Measurements from ENCODE around the gene PARN. TPM values are rescaled to one million over a fixed set of nuclear protein-coding genes. Genes with fewer than 3 reads are reported as not detected.
A peak's percentile ranks its signal among the peaks of the same experiment; 100 is the strongest.

Gene PARN
- total and polyA plus RNA-seq, 2 donors: 20.4 to 24.8 TPM

DNA sequence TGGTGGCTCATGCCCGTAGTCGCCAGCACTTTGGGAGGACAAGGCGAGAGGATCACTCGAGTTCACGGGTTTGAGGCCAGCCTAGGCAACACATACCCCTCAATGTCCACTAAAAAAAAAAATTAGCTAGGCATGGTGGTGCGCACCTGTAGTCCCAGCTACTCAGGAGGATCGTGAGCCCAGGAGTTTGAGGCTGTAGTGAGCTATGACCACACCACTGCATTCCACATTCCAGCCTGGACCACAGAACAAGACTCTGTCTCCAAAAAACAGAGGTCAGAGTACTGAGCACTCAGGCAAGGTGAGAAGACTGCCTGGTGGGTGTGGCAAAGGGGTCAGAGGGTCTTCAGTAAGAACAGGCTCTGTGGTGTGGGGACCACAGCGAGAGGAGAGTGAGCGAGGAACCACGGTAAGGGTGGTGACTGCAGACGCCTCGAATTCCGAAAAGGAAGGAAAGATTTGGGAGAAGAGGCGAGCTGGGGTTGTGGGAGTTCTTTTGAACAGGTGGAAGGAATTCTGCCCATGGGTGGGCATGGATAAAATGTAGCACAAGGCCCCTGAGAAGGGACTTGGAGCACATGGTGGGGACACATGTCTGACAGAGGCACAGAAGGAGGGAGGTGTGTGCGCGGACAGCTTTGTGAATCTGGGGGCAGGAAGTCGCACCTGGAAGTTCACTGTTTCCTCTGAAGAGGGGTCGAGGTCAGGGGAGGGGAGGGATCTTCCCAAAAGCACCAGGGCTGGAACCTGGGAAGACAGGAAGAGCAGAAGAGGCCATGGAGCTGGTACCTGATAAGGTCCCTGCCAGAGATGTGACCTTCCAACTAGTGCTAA is 134.6 kb downstream of the PARN start:
- H3K9me3 ChIP-seq (ENCODE audit: control insufficient read depth in 2 of 2, insufficient read depth in 1 of 2, low read length in 1 of 2): no peaks in the 10 kb centered on the region
- DNase-seq (ENCODE audit: low read depth in 6 of 9, low spot score in 9 of 9): no peak
- no peaks in the 10 kb centered on the region for H3K27me3 ChIP-seq (ENCODE audit: control insufficient read depth in 2 of 2, insufficient read depth in 1 of 2, low read length in 1 of 2)
- H3K4me3 ChIP-seq (ENCODE audit: low read length in 2 of 2): no peak overlapping the region
- WGBS: 92% methylated on average over 18 of the region's 18 CpGs
- no peak overlapping the region for H3K27ac ChIP-seq (ENCODE audit: low read depth in 1 of 2, low read length in 1 of 2)
- peaks cover 7 to 14% of the 10 kb centered on the region in 2 donors for H3K4me1 ChIP-seq (ENCODE audit: control insufficient read depth in 2 of 2, insufficient read depth in 2 of 2, low read length in 2 of 2)
- H3K36me3 ChIP-seq (ENCODE audit: control insufficient read depth in 2 of 2, insufficient read depth in 2 of 2, low read length in 1 of 2): no peaks in the 10 kb centered on the region

- H3K4me1 ChIP-seq (ENCODE audit: control insufficient read depth in 2 of 2, insufficient read depth in 2 of 2, low read length in 2 of 2): peaks cover 7 to 14% of the 10 kb centered on the region in 2 donors
- H3K36me3 ChIP-seq (ENCODE audit: control insufficient read depth in 2 of 2, insufficient read depth in 2 of 2, low read length in 1 of 2): no peaks in the 10 kb centered on the region
These were observed 135.6 kb downstream of the PARN start for GRCh38 chr16:14494396-14494966.

DNA sequence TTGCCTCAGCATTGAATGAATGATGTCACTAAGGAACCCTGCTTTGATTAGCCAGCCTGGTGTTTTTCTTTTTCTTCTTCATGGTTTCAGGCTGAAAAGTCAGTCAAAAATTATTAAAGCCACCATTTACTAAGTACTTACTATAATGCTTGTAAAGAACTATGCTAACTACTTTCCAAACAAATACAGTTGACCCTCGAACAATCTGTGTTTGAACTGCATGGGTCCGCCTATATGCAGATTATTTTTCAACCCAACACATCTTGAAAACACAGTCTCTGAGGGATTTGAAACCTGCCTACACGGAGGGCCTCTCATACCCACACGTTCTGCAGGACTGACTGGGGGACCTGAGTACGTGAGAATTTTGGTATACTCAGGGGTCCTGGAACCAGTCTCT is 136.3 kb downstream of the PARN start:
- Histone ChIP-seq H3K9me3 (ENCODE audit: control insufficient read depth in 2 of 2, insufficient read depth in 1 of 2, low read length in 1 of 2) (no peaks in the 10 kb centered on the region), H3K27ac (ENCODE audit: low read depth in 1 of 2, low read length in 1 of 2) (no peak overlapping the region), H3K4me3 (ENCODE audit: low read length in 2 of 2) (no peak overlapping the region), H3K4me1 (ENCODE audit: control insufficient read depth in 2 of 2, insufficient read depth in 2 of 2, low read length in 2 of 2) (peaks cover 7 to 14% of the 10 kb centered on the region in 2 donors), H3K27me3 (ENCODE audit: control insufficient read depth in 2 of 2, insufficient read depth in 1 of 2, low read length in 1 of 2) (no peaks in the 10 kb centered on the region), H3K36me3 (ENCODE audit: control insufficient read depth in 2 of 2, insufficient read depth in 2 of 2, low read length in 1 of 2) (no peaks in the 10 kb centered on the region)
- no peak for DNase-seq (ENCODE audit: low read depth in 6 of 9, low spot score in 9 of 9)
- WGBS: 98% methylated on average over 5 of the region's 5 CpGs

More at GRCh38 chr16:14494396-14494966, 135.6 kb downstream of the PARN start:
- H3K27me3 ChIP-seq (ENCODE audit: control insufficient read depth in 2 of 2, insufficient read depth in 1 of 2, low read length in 1 of 2): no peaks in the 10 kb centered on the region
- DNase-seq (ENCODE audit: low read depth in 6 of 9, low spot score in 9 of 9): no peak
- WGBS: 98% methylated on average over 12 of the region's 12 CpGs
- H3K9me3 ChIP-seq (ENCODE audit: control insufficient read depth in 2 of 2, insufficient read depth in 1 of 2, low read length in 1 of 2): no peaks in the 10 kb centered on the region
- H3K27ac ChIP-seq (ENCODE audit: low read depth in 1 of 2, low read length in 1 of 2): no peak overlapping the region
- no peak overlapping the region for H3K4me3 ChIP-seq (ENCODE audit: low read length in 2 of 2)

DNA sequence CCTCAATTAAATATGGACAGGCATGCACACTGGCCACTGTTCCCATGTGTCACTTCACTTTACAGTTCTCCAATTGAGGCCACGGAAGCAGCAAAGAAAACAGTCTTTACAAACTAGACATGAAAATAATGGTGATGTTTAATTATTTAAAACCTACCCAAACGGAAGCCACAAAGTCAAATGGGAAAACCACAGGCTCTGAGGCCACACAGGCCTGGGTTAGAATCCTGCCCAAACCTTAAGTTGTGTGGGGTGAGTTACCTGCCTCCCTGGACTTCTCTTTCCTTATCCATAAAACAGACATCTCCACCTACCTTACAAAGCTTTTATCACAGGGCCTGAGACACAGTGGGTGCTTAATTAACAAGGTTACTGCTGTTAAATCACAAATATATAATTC is 137.4 kb downstream of the PARN start:
- Histone ChIP-seq H3K27ac (ENCODE audit: low read depth in 1 of 2, low read length in 1 of 2) (no peak overlapping the region), H3K4me1 (ENCODE audit: control insufficient read depth in 2 of 2, insufficient read depth in 2 of 2, low read length in 2 of 2) (peaks cover 7 to 14% of the 10 kb centered on the region in 2 donors), H3K9me3 (ENCODE audit: control insufficient read depth in 2 of 2, insufficient read depth in 1 of 2, low read length in 1 of 2) (no peaks in the 10 kb centered on the region), H3K36me3 (ENCODE audit: control insufficient read depth in 2 of 2, insufficient read depth in 2 of 2, low read length in 1 of 2) (no peaks in the 10 kb centered on the region), H3K27me3 (ENCODE audit: control insufficient read depth in 2 of 2, insufficient read depth in 1 of 2, low read length in 1 of 2) (no peaks in the 10 kb centered on the region), H3K4me3 (ENCODE audit: low read length in 2 of 2) (no peak overlapping the region)
- WGBS: 34% methylated on average over 2 of the region's 2 CpGs
- no peak for DNase-seq (ENCODE audit: low read depth in 6 of 9, low spot score in 9 of 9)

DNA sequence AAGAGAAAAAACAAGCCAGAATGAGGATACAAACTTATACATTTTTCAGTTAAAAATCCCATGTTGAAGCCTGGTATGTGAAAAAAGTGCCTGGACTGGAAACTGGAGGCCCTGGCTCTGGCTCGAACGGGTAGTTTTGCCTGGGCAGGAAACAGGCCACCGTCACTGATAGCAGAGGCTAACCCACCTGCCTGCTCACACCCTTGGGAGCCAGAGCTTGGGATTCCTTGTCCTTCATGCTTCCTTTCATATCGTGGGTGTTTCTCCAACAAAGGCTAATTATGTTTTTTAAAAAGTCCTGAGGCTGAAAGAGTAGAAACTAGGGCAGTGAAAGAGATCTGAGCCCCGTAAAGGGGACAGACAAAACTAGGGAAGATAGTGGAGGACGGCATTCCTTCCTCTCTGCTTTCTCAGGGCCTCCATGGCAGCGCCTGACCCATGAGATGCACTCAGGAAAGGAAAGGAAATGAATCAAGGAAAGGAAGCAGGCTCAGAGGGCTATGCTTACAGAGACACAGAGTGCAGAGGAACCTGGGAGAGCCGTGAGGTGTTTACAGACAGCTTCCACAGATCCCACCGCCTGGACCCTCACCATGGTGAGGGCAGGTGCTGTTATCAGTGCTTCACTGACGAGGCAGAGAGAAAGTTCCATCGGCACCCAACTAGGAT is 138.1 kb downstream of the PARN start:
- DNase-seq (ENCODE audit: low read depth in 6 of 9, low spot score in 9 of 9): no peak
- peak overlapping the region; percentile 7 to 15 for H3K27ac ChIP-seq (ENCODE audit: low read depth in 1 of 2, low read length in 1 of 2)
- peaks cover 7 to 18% of the 10 kb centered on the region in 2 donors for H3K4me1 ChIP-seq (ENCODE audit: control insufficient read depth in 2 of 2, insufficient read depth in 2 of 2, low read length in 2 of 2)
- WGBS: 86% methylated on average over 11 of the region's 11 CpGs
- no peaks in the 10 kb centered on the region for H3K36me3 ChIP-seq (ENCODE audit: control insufficient read depth in 2 of 2, insufficient read depth in 2 of 2, low read length in 1 of 2)
- no peaks in the 10 kb centered on the region for H3K27me3 ChIP-seq (ENCODE audit: control insufficient read depth in 2 of 2, insufficient read depth in 1 of 2, low read length in 1 of 2)
- no peak overlapping the region for H3K4me3 ChIP-seq (ENCODE audit: low read length in 2 of 2)
- no peaks in the 10 kb centered on the region for H3K9me3 ChIP-seq (ENCODE audit: control insufficient read depth in 2 of 2, insufficient read depth in 1 of 2, low read length in 1 of 2)

DNA sequence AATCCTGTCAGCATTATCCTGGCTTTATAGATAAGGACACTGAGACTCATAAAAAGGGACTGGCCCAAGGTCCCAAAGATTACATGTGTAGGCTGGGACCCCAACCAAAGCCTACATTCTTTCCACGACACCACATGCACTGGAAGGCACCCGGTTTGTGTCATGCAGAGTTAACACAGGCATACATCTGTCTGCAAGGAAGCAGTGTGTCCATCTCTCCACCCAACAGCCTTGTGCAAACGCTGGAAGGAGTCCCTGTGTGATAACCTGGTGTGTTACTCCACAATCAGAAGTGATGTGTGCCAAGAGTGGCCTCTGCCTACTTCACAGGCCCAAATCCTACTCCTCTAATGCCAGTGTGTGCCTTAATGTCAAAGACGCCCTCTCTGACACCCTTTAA is 139.8 kb downstream of the PARN start:
- no peak overlapping the region for H3K27ac ChIP-seq (ENCODE audit: low read depth in 1 of 2, low read length in 1 of 2)
- WGBS: 97% methylated on average over 4 of the region's 4 CpGs
- no peaks in the 10 kb centered on the region for H3K27me3 ChIP-seq (ENCODE audit: control insufficient read depth in 2 of 2, insufficient read depth in 1 of 2, low read length in 1 of 2)
- H3K36me3 ChIP-seq (ENCODE audit: control insufficient read depth in 2 of 2, insufficient read depth in 2 of 2, low read length in 1 of 2): no peaks in the 10 kb centered on the region
- DNase-seq (ENCODE audit: low read depth in 6 of 9, low spot score in 9 of 9): no peak
- H3K4me1 ChIP-seq (ENCODE audit: control insufficient read depth in 2 of 2, insufficient read depth in 2 of 2, low read length in 2 of 2): peaks cover 2 to 16% of the 10 kb centered on the region in 2 donors
- no peak overlapping the region for H3K4me3 ChIP-seq (ENCODE audit: low read length in 2 of 2)
- no peaks in the 10 kb centered on the region for H3K9me3 ChIP-seq (ENCODE audit: control insufficient read depth in 2 of 2, insufficient read depth in 1 of 2, low read length in 1 of 2)

GRCh38 chr16:14489460-14489859 is 140.6 kb downstream of the PARN start:
- Histone ChIP-seq H3K9me3 (ENCODE audit: control insufficient read depth in 2 of 2, insufficient read depth in 1 of 2, low read length in 1 of 2) (no peaks in the 10 kb centered on the region), H3K4me3 (ENCODE audit: low read length in 2 of 2) (no peak overlapping the region), H3K27ac (ENCODE audit: low read depth in 1 of 2, low read length in 1 of 2) (no peak overlapping the region), H3K4me1 (ENCODE audit: control insufficient read depth in 2 of 2, insufficient read depth in 2 of 2, low read length in 2 of 2) (peaks cover 2 to 16% of the 10 kb centered on the region in 2 donors), H3K27me3 (ENCODE audit: control insufficient read depth in 2 of 2, insufficient read depth in 1 of 2, low read length in 1 of 2) (no peaks in the 10 kb centered on the region), H3K36me3 (ENCODE audit: control insufficient read depth in 2 of 2, insufficient read depth in 2 of 2, low read length in 1 of 2) (no peaks in the 10 kb centered on the region)
- peak in 2 of 9 donors; percentile 20 to 43 for DNase-seq (ENCODE audit: low read depth in 6 of 9, low spot score in 9 of 9)
- 95% methylated on average over 4 of the region's 4 CpGs for whole genome bisulfite sequencing

GRCh38 chr16:14487579-14487978 is 142.5 kb downstream of the PARN start:
- Histone ChIP-seq H3K27me3 (ENCODE audit: control insufficient read depth in 2 of 2, insufficient read depth in 1 of 2, low read length in 1 of 2) (no peaks in the 10 kb centered on the region), H3K9me3 (ENCODE audit: control insufficient read depth in 2 of 2, insufficient read depth in 1 of 2, low read length in 1 of 2) (no peaks in the 10 kb centered on the region), H3K4me1 (ENCODE audit: control insufficient read depth in 2 of 2, insufficient read depth in 2 of 2, low read length in 2 of 2) (peaks cover 0 to 14% of the 10 kb centered on the region in 2 donors), H3K36me3 (ENCODE audit: control insufficient read depth in 2 of 2, insufficient read depth in 2 of 2, low read length in 1 of 2) (peaks cover 0 to under 1% of the 10 kb centered on the region in 2 donors), H3K27ac (ENCODE audit: low read depth in 1 of 2, low read length in 1 of 2) (no peak overlapping the region), H3K4me3 (ENCODE audit: low read length in 2 of 2) (no peak overlapping the region)
- peak in 7 of 9 donors; percentile 19 to 70 (median 35) for DNase-seq (ENCODE audit: low read depth in 6 of 9, low spot score in 9 of 9)
- WGBS: 2% methylated on average over 3 of the region's 3 CpGs
